SW 1271 (cell line): ENCODE results near the gene PPP1R12B.
"Not testable (repeated sequence)": the region's sequence is repeated elsewhere in the genome, so short reads cannot be mapped to it uniquely, and the experiment has no call there.

Source experiments
- DNase-seq, 2 experiments: peaks; one replicate each; lab custom pipeline; 2025; lab: John Stamatoyannopoulos, UW

The PPP1R12B gene

GRCh38 chr1:202343652-202344349, 4.7 kb upstream of the PPP1R12B start:
- DNase-seq: peak in 1 of 2 experiments; percentile 50

- DNase-seq: no peak
Observed at GRCh38 chr1:202348005-202348508, 442 bp upstream of the PPP1R12B start.

- peak in 1 of 2 experiments; percentile 37 for DNase-seq
Observed at GRCh38 chr1:202349206-202349928, 868 bp downstream of the PPP1R12B start.

- DNase-seq: no peak
Observed at GRCh38 chr1:202351725-202352124, 3.2 kb downstream of the PPP1R12B start.

GRCh38 chr1:202352583-202353197, 4.2 kb downstream of the PPP1R12B start:
- not testable (repeated sequence) for DNase-seq

- DNase-seq: no peak
Observed at GRCh38 chr1:202355944-202356553, 7.5 kb downstream of the PPP1R12B start.

- no peak for DNase-seq
Observed at GRCh38 chr1:202357506-202357905, 9.0 kb downstream of the PPP1R12B start.

- DNase-seq: no peak
Observed at GRCh38 chr1:202361224-202361623, 12.7 kb downstream of the PPP1R12B start.

- DNase-seq: no peak
Observed at GRCh38 chr1:202361701-202362100, 13.2 kb downstream of the PPP1R12B start.

- no peak for DNase-seq
Observed at GRCh38 chr1:202362212-202362611, 13.7 kb downstream of the PPP1R12B start.

- no peak for DNase-seq
Observed at GRCh38 chr1:202365092-202365815, 16.8 kb downstream of the PPP1R12B start.

- DNase-seq: no peak
Observed at GRCh38 chr1:202367271-202367670, 18.8 kb downstream of the PPP1R12B start.

GRCh38 chr1:202370906-202371305, 22.4 kb downstream of the PPP1R12B start:
- not testable (repeated sequence) for DNase-seq

- no peak for DNase-seq
Observed at GRCh38 chr1:202374099-202374498, 25.6 kb downstream of the PPP1R12B start.

- DNase-seq: not testable (repeated sequence)
Observed at GRCh38 chr1:202375175-202375574, 26.7 kb downstream of the PPP1R12B start.

- no peak for DNase-seq
Observed at GRCh38 chr1:202376247-202376646, 27.7 kb downstream of the PPP1R12B start.

GRCh38 chr1:202379884-202380529, 31.5 kb downstream of the PPP1R12B start:
- not testable (repeated sequence) for DNase-seq

GRCh38 chr1:202380535-202380934, 32.0 kb downstream of the PPP1R12B start:
- DNase-seq: not testable (repeated sequence)

GRCh38 chr1:202381867-202382266, 33.4 kb downstream of the PPP1R12B start:
- DNase-seq: not testable (repeated sequence)

- not testable (repeated sequence) for DNase-seq
Observed at GRCh38 chr1:202395831-202396230, 47.3 kb downstream of the PPP1R12B start.

GRCh38 chr1:202397256-202397655, 48.8 kb downstream of the PPP1R12B start:
- DNase-seq: no peak
